Right lobe of liver (tissue), 4 donors: ENCODE results near the gene ATP5MC2.

ENCODE experiments used
- POLR2A ChIP-seq: fragments of 450-650 bp; IDR thresholded peaks from one replicate; pipeline ENCODE4 v1.6.1; 2017; ENCODE audit warnings: antibody characterized with exemption, mild to moderate bottlenecking
- TF ChIP-seq, protein P1 (sequence below), 4 donors: fragments of 200-600 bp in 3 of 4; fragments of 450-650 bp in 1 of 4; IDR thresholded peaks; one replicate each; pipeline versions ENCODE4 v1.5.1 to v1.8.0; 2016 to 2022; ENCODE audit warnings: antibody characterized with exemption in 4 of 4, mild to moderate bottlenecking in 2 of 4
- donor health status: DM: no; HTN: no; CAD: no.
- donor health status: DM: no; HTN: no; CAD: no.
- donor health status: DM: no; HTN: yes; CAD: no.

GRCh38 chr12:53703756-53704155, 27.9 kb upstream of the ATP5MC2 start:
- TF ChIP-seq, protein P1, sequence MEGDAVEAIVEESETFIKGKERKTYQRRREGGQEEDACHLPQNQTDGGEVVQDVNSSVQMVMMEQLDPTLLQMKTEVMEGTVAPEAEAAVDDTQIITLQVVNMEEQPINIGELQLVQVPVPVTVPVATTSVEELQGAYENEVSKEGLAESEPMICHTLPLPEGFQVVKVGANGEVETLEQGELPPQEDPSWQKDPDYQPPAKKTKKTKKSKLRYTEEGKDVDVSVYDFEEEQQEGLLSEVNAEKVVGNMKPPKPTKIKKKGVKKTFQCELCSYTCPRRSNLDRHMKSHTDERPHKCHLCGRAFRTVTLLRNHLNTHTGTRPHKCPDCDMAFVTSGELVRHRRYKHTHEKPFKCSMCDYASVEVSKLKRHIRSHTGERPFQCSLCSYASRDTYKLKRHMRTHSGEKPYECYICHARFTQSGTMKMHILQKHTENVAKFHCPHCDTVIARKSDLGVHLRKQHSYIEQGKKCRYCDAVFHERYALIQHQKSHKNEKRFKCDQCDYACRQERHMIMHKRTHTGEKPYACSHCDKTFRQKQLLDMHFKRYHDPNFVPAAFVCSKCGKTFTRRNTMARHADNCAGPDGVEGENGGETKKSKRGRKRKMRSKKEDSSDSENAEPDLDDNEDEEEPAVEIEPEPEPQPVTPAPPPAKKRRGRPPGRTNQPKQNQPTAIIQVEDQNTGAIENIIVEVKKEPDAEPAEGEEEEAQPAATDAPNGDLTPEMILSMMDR (IDR thresholded peaks at IDR 0.05), result no peak
- no peak for TF ChIP-seq POLR2A
